Thyroid gland (tissue), 4 donors: ENCODE results near the gene TMEM219. TPM values are rescaled to one million over a fixed set of nuclear protein-coding genes. Genes with fewer than 3 reads are reported as not detected.

Source experiments
- DNase-seq, 2 donors: peaks; one replicate each; pipeline ENCODE4 v3.0.0-alpha.2; 2019
- H3K27ac ChIP-seq, 3 donors: fragments of 200-600 bp; sonication (generic); 1 replicate in 2 of 3; 2 replicates in 1 of 3; pipeline ENCODE4 v1.5.1; 2016 to 2019; ENCODE audit warnings: mild to moderate bottlenecking in 1 of 3, moderate library complexity in 1 of 3
- H3K27me3 ChIP-seq: fragments of 200-600 bp; sonication (generic); one replicate; pipeline ENCODE4 v1.5.1; 2019
- H3K36me3 ChIP-seq, 2 donors: fragments of 200-600 bp; sonication (generic); one replicate each; pipeline ENCODE4 v1.5.1; 2016 to 2019
- H3K4me1 ChIP-seq, 2 donors: fragments of 200-600 bp; sonication (generic); one replicate each; pipeline ENCODE4 v1.5.1; 2017 to 2019
- H3K4me3 ChIP-seq, 3 donors: fragments of 200-600 bp; sonication (generic); replicated peaks in 1 of 3; 1 replicate in 2 of 3; 2 replicates in 1 of 3; pipeline ENCODE4 v1.5.1; 2016; ENCODE audit warnings: mild to moderate bottlenecking in 1 of 3
- H3K9me3 ChIP-seq: fragments of 200-600 bp; sonication (generic); one replicate; pipeline ENCODE4 v1.5.1; 2017
- CTCF ChIP-seq, 6 experiments: fragments of 200-600 bp in 3 of 6; fragments of 450-650 bp in 3 of 6; sonication (generic) in 3 of 6; IDR thresholded peaks; one replicate each; pipeline ENCODE4 v1.5.1; 2016 to 2019; ENCODE audit warnings: antibody characterized with exemption in 6 of 6, mild to moderate bottlenecking in 2 of 6, inconsistent platforms in 1 of 6, moderate library complexity in 1 of 6
- POLR2A ChIP-seq, 2 donors: fragments of 450-650 bp; IDR thresholded peaks; one replicate each; pipeline ENCODE4 v1.6.1; 2017; ENCODE audit warnings: antibody characterized with exemption in 2 of 2, mild to moderate bottlenecking in 2 of 2, moderate library complexity in 1 of 2
- WGBS, 2 donors: methylation state at CpG; one replicate each; pipeline ENCODE4 v1.1.5; 2017; 5-methylcytosine and 5-hydroxymethylcytosine counted together
- intact Hi-C: fragments of 100-400 bp; cut with DNase I; formaldehyde crosslinking; loops from one replicate; pipeline ENCODE4 v1.15.1; 2023
- total RNA-seq, 4 donors: library from RNA; depleted of rRNA; stranded (reverse); fragments of >200 nt; gene quantifications; one replicate each; pipeline ENCODE4 v1.2.3, GENCODE V29; 2016

Gene TMEM219
- total RNA-seq, 4 donors from 2014 or later, result 93.2 to 140 (median 135) TPM

DNA sequence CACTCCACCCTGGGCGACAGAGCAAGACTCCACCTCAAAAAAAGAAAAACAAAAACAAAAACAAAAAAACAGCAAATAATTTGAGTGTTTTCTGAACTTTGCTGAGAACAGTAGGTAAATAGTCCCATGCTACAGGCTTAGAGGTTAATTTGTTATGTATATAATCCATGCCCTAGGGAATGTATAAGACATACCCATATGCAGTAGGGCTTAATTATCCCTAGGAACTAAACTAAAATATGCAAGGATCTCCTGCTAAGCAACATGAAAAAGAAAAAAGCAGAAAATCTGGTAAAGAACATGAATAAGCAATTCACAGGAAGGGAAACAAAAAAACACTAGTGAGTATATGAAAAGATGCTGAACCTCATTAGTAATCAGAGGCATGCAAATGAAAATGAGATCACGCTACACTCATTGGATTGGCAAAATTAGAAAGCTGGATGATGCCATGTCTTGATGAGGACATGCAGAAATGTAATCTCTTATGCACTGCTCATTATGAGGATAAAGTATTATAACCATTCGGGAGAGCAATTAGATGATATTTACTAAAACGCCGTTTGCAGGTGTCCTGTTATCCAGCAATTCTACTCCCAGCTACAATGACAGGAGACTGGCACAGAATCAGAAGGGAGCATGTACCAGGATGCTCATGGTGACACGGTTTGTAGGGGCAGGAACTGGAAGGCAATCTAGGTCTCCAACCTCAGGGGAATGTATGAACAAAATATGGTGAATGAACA lies 41.4 kb upstream of the TMEM219 start:
- H3K4me3 ChIP-seq, result no peak overlapping the region
- intact Hi-C loops, result loop anchor here (10.0 kb wide), 1 partner anchor 106 kb away; the partner anchor contains the start of genes PAGR1 and PRRT2
- 89 to 91% methylated on average over 6 of the region's 6 CpGs for WGBS, 2 donors

GRCh38 chr16:29921034-29921385 lies 40.9 kb upstream of the TMEM219 start:
- intact Hi-C loops, result loop anchor here (10.0 kb wide), 1 partner anchor 106 kb away; the partner anchor contains the start of genes PAGR1 and PRRT2
- Histone ChIP-seq H3K9me3 (no peaks in the 10 kb centered on the region), H3K4me3 (no peak overlapping the region), H3K36me3 (peaks cover 8 to 25% of the 10 kb centered on the region in 2 donors), H3K27ac (no peak overlapping the region), H3K27me3 (no peaks in the 10 kb centered on the region), H3K4me1 (peaks cover 8 to 10% of the 10 kb centered on the region in 2 donors)
- TF ChIP-seq POLR2A (IDR thresholded peaks at IDR 0.05) (no peak), CTCF (IDR thresholded peaks at IDR 0.05) (no peak)
- no peak for DNase-seq
- 87 to 95% methylated on average over 3 of the region's 3 CpGs for WGBS, 2 donors

More for the DNA sequence above, 41.4 kb upstream of the TMEM219 start:
- H3K36me3 ChIP-seq, result peaks cover 8 to 25% of the 10 kb centered on the region in 2 donors
- H3K27ac ChIP-seq, result no peak overlapping the region
- DNase-seq, result no peak
- peaks cover 8 to 10% of the 10 kb centered on the region in 2 donors for H3K4me1 ChIP-seq
- no peaks in the 10 kb centered on the region for H3K27me3 ChIP-seq
- TF ChIP-seq CTCF (IDR thresholded peaks at IDR 0.05) (no peak), POLR2A (IDR thresholded peaks at IDR 0.05) (no peak)
- H3K9me3 ChIP-seq, result no peaks in the 10 kb centered on the region

DNA sequence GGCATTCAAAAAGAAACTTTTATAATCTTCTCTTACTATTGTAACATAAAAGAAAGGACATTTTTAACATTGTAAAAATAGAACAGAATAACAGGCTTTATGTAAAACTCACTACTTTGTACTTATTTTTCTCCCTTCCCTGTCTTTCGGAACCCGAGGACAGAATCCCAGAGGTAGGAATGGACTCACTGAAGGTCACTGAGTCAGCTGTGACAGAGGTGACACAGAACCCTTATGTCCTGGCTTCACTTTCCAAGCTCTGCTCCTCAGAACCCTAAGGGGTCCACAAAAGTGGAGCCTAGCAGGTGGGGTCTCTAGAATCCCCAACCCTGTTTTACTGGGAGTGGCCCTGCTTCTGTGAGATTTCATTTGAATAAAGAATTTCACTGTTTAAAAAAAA lies 39.6 kb upstream of the TMEM219 start:
- no peak for DNase-seq
- Histone ChIP-seq H3K4me1 (peaks cover 8 to 15% of the 10 kb centered on the region in 2 donors), H3K27ac (no peak overlapping the region), H3K9me3 (no peaks in the 10 kb centered on the region), H3K36me3 (peaks cover 8 to 25% of the 10 kb centered on the region in 2 donors), H3K27me3 (no peaks in the 10 kb centered on the region), H3K4me3 (no peak overlapping the region)
- intact Hi-C loops, result loop anchor here (10.0 kb wide), 1 partner anchor 108 kb away; the partner anchor contains the start of genes PAGR1 and PRRT2
- WGBS, 2 donors, result 84 to 98% methylated on average over 2 of the region's 2 CpGs
- TF ChIP-seq POLR2A (IDR thresholded peaks at IDR 0.05) (no peak), CTCF (IDR thresholded peaks at IDR 0.05) (no peak)

DNA sequence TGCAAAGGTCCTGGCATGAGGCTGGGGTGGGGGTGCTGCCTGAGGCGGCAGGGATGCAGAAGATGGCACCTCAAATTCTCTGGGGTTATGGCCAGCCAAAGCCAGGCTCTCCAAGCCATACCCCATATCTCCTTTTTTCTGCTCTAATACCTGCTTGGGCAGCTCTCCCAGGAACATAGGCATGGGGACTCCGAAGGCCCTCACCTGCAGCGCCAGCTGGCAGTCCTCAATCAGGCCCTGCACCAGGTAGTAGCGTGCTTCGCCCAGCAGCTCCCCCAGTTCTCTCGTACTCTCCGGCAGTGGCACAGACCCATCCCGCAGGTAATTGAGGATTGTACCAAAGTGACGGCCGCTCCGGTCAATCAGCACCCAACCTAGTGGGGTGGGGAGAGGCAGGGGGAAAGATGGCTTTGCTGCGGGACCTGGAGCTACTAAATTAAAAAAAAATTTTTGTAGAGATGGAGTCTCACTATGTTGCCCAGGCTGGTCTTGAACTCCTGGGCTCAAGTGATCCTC lies 38.8 kb upstream of the TMEM219 start:
- Histone ChIP-seq H3K27ac (no peak overlapping the region), H3K27me3 (no peaks in the 10 kb centered on the region), H3K36me3 (peaks cover 8 to 25% of the 10 kb centered on the region in 2 donors), H3K4me3 (no peak overlapping the region), H3K9me3 (no peaks in the 10 kb centered on the region), H3K4me1 (peaks cover 8 to 15% of the 10 kb centered on the region in 2 donors)
- DNase-seq, result no peak
- 97 to 98% methylated on average over 10 to 12 of the region's 12 CpGs for WGBS, 2 donors
- no peak for TF ChIP-seq CTCF (IDR thresholded peaks at IDR 0.05)
- TF ChIP-seq POLR2A (IDR thresholded peaks at IDR 0.05), result no peak
- intact Hi-C loops, result loop anchor here (10.0 kb wide), 1 partner anchor 108 kb away; the partner anchor contains the start of genes PAGR1 and PRRT2
